SK-MEL-5 (cell line): ENCODE results near the gene REC8. TPM values are rescaled to one million over a fixed set of nuclear protein-coding genes. Genes with fewer than 3 reads are reported as not detected.

Experiments used
- DNase-seq: peaks from one replicate; pipeline ENCODE4 v3.0.0-alpha.2; 2016; ENCODE audit warnings: low read depth, low spot score
- in situ Hi-C: cut with HindIII; loops from 2 replicates; pipeline ENCODE4 v1.10.0; 2016; ENCODE audit warnings: low sequenced_read_pairs, high pct_unique_total_duplicates, low pct_unique_long_range_greater_than_20kb
- total RNA-seq: library from RNA; depleted of rRNA; stranded (reverse); fragments of >200 nt; shearing (Covaris generic); gene quantifications from 2 replicates; pipeline ENCODE4 v1.2.3, GENCODE V29; 2014

REC8 gene
- total RNA-seq, 1 experiment from 2014 or later: 1.1 TPM

- in situ Hi-C loops: no loop called here
- no peak for DNase-seq
These were observed 5.4 kb downstream of the REC8 start for GRCh38 chr14:24177041-24177825.

- in situ Hi-C loops: no loop called here
- no peak for DNase-seq
These were observed 6.0 kb downstream of the REC8 start for GRCh38 chr14:24177891-24178290.

GRCh38 chr14:24178399-24179178 lies 6.7 kb downstream of the REC8 start:
- in situ Hi-C loops: no loop called here

GRCh38 chr14:24179294-24179960 lies 7.5 kb downstream of the REC8 start:
- in situ Hi-C loops: no loop called here
- DNase-seq: no peak

More at GRCh38 chr14:24178399-24179178, 6.7 kb downstream of the REC8 start:
- no peak for DNase-seq

- in situ Hi-C loops: no loop called here
- peak; percentile 20 for DNase-seq
These were observed 8.3 kb downstream of the REC8 start for GRCh38 chr14:24179961-24180796.

GRCh38 chr14:24181371-24182077 lies 9.6 kb downstream of the REC8 start:
- in situ Hi-C loops: no loop called here

GRCh38 chr14:24182110-24182882 lies 10.4 kb downstream of the REC8 start:
- in situ Hi-C loops: no loop called here
- DNase-seq: no peak

More at GRCh38 chr14:24181371-24182077, 9.6 kb downstream of the REC8 start:
- DNase-seq: no peak

GRCh38 chr14:24183014-24183481 lies 11.2 kb downstream of the REC8 start:
- in situ Hi-C loops: no loop called here
- no peak for DNase-seq

GRCh38 chr14:24184104-24184970 lies 12.5 kb downstream of the REC8 start:
- in situ Hi-C loops: no loop called here
- DNase-seq: no peak

- in situ Hi-C loops: no loop called here
- no peak for DNase-seq
These were observed 13.1 kb downstream of the REC8 start for GRCh38 chr14:24185026-24185425.

GRCh38 chr14:24185741-24186140 lies 13.9 kb downstream of the REC8 start:
- no peak for DNase-seq
- in situ Hi-C loops: no loop called here

GRCh38 chr14:24186831-24187538 lies 15.1 kb downstream of the REC8 start:
- DNase-seq: no peak
- in situ Hi-C loops: no loop called here

GRCh38 chr14:24187539-24187915 lies 15.6 kb downstream of the REC8 start:
- in situ Hi-C loops: no loop called here
- no peak for DNase-seq

GRCh38 chr14:24188251-24189058 lies 16.6 kb downstream of the REC8 start, which contains the start of gene IPO4:
IPO4 (minus strand) TSS chr14:24188816; CDS start chr14:24188787, 29 bp downstream.
- in situ Hi-C loops: no loop called here

More at GRCh38 chr14:24188251-24189058, 16.6 kb downstream of the REC8 start, which contains the start of gene IPO4:
- DNase-seq: peak; percentile 96
